ENCODE measurements around the gene ZFC3H1. TPM values are rescaled to one million over a fixed set of nuclear protein-coding genes. Genes with fewer than 3 reads are reported as not detected.

Gene ZFC3H1
- total RNA-seq (10 to 100 TPM; 11.8 to 56.2 (median 34.3) TPM), polyA plus RNA-seq (10 to 100 TPM; 25.0 to 41.9 (median 29.4) TPM)
- long read RNA-seq, donor 1, partial matches to known transcripts, result 0 of 11 reads
- long read RNA-seq, donor 1, other reads (novel, unspliced or antisense), result 0 of 11 reads
- long read RNA-seq, donor 2, partial matches to known transcripts, result 0 of 9 reads
- long read RNA-seq, donor 2, other reads (novel, unspliced or antisense), result 0 of 9 reads
- long read RNA-seq, donor 3, partial matches to known transcripts, result 0 of 2 reads
- long read RNA-seq, donor 3, other reads (novel, unspliced or antisense), result 0 of 2 reads
- long read RNA-seq, donor 4, partial matches to known transcripts, result 5 of 9 reads
- long read RNA-seq, donor 4, other reads (novel, unspliced or antisense), result 0 of 9 reads
- long read RNA-seq, donor 5, partial matches to known transcripts, result 0 of 1 reads
- long read RNA-seq, donor 5, other reads (novel, unspliced or antisense), result 1 of 1 reads
- long read RNA-seq, donor 6, transcript ZFC3H1-206 (2 exons, 1,771 nt), result major isoform, 9 of 16 reads
- long read RNA-seq, donor 6, partial matches to known transcripts, result 6 of 16 reads
- long read RNA-seq, donor 6, other reads (novel, unspliced or antisense), result 1 of 16 reads
- long read RNA-seq, donor 7, partial matches to known transcripts, result 0 of 9 reads
- long read RNA-seq, donor 7, other reads (novel, unspliced or antisense), result 0 of 9 reads
- long read RNA-seq, donor 8, full-length matches to known transcripts, result 12 of 12 reads
- long read RNA-seq, donor 8, partial matches to known transcripts, result 0 of 12 reads
- long read RNA-seq, donor 8, other reads (novel, unspliced or antisense), result 0 of 12 reads
- long read RNA-seq, donor 9, partial matches to known transcripts, result 13 of 18 reads
- long read RNA-seq, donor 9, other reads (novel, unspliced or antisense), result 0 of 18 reads
- long read RNA-seq, donor 10, partial matches to known transcripts, result 0 of 4 reads
- long read RNA-seq, donor 10, other reads (novel, unspliced or antisense), result 0 of 4 reads

GRCh38 chr12:71663561-71664410 lies at the start of gene ZFC3H1, which contains the start of gene THAP2:
Gene ZFC3H1 (minus strand): TSS chr12:71663848. CDS start chr12:71663610, 238 bp downstream.
Gene THAP2 (plus strand): TSS chr12:71664301. CDS start chr12:71664510, 209 bp downstream.
- no peaks in the 10 kb centered on the region for H3K9me3 ChIP-seq (replicated peaks in 1 of 3)
- TF ChIP-seq CTCF (IDR thresholded peaks at IDR 0.05) (peak in 2 of 6 experiments; percentile 7 to 25), POLR2A (IDR thresholded peaks at IDR 0.05) (peak; percentile 95 to 99)
- peaks cover 0 to 15% of the 10 kb centered on the region in 2 donors for H3K36me3 ChIP-seq (replicated peaks in 1 of 2)
- peak within 1 kb of the TSS; percentile 94 to 100 (median 98) for H3K27ac ChIP-seq
- DNase-seq, result peak; percentile 95 to 99 (median 97)
- intact Hi-C loops (cut with DNase I), result loop anchor here in 1 of 2 donors (10.0 kb wide), 1 partner anchor 91 kb away; the partner anchor contains the start of gene RAB21
- 0 to 1% (median 0%) methylated on average over 44 to 57 of the region's 57 CpGs for WGBS, 4 donors
- peaks cover 11 to 35% of the 10 kb centered on the region in 2 donors for H3K4me1 ChIP-seq (replicated peaks in 1 of 2)
- H3K4me3 ChIP-seq, result peak within 1 kb of the TSS; percentile 65 to 84 (median 82)
- H3K27me3 ChIP-seq, result no peaks in the 10 kb centered on the region

- H3K4me1 ChIP-seq (replicated peaks in 1 of 2), result no peaks in the 10 kb centered on the region
- peak in 1 of 7 donors; percentile 14 for DNase-seq
- H3K27ac ChIP-seq, result no peak overlapping the region
- no peak overlapping the region for H3K4me3 ChIP-seq
- peaks cover 4 to 13% (median 8%) of the 10 kb centered on the region in 3 donors for H3K9me3 ChIP-seq (replicated peaks in 1 of 3)
- 90 to 93% (median 91%) methylated on average over 7 of the region's 7 CpGs for WGBS, 4 donors
- H3K27me3 ChIP-seq, result no peaks in the 10 kb centered on the region
- H3K36me3 ChIP-seq (replicated peaks in 1 of 2), result no peaks in the 10 kb centered on the region
- TF ChIP-seq CTCF (IDR thresholded peaks at IDR 0.05) (no peak), POLR2A (IDR thresholded peaks at IDR 0.05) (no peak)
- intact Hi-C loops (cut with DNase I), result no loop called here
Measured at GRCh38 chr12:71710276-71711125, 46.9 kb upstream of the ZFC3H1 start.

GRCh38 chr12:71708658-71709057 lies 45.0 kb upstream of the ZFC3H1 start:
- peaks cover under 1 to 12% (median 4%) of the 10 kb centered on the region in 3 donors for H3K9me3 ChIP-seq (replicated peaks in 1 of 3)
- no peaks in the 10 kb centered on the region for H3K4me1 ChIP-seq (replicated peaks in 1 of 2)
- DNase-seq, result no peak
- no peak for TF ChIP-seq POLR2A (IDR thresholded peaks at IDR 0.05)
- TF ChIP-seq CTCF (IDR thresholded peaks at IDR 0.05), result no peak
- H3K27me3 ChIP-seq, result no peaks in the 10 kb centered on the region
- H3K27ac ChIP-seq, result no peak overlapping the region
- intact Hi-C loops (cut with DNase I), result no loop called here
- no peak overlapping the region for H3K4me3 ChIP-seq
- WGBS, 4 donors, result 92 to 100% (median 96%) methylated on average over 1 of the region's 1 CpG
- no peaks in the 10 kb centered on the region for H3K36me3 ChIP-seq (replicated peaks in 1 of 2)
